ENCODE measurements around the gene AGER. TPM values are rescaled to one million over a fixed set of nuclear protein-coding genes. Genes with fewer than 3 reads are reported as not detected.
A peak's percentile ranks its signal among the peaks of the same experiment; 100 is the strongest.

AGER gene
- total and polyA plus RNA-seq, 9 of the 15 experiments (the other 6 are each of a cell fraction or from before 2014, with no cell fraction given), result 1.2 to 11.5 (median 4.1) TPM

GRCh38 chr6:32168350-32168749 is 15.7 kb downstream of the AGER start:
- Histone ChIP-seq H3K27ac (ENCODE audit: extremely low read depth, low read depth, low read length) (peak overlapping the region; percentile 83), H3K4me3 (no peak overlapping the region), H3K9me1 (ENCODE audit: control insufficient read depth, insufficient read depth, low read length) (no peaks in the 10 kb centered on the region), H3K79me2 (ENCODE audit: control insufficient read depth, insufficient read depth, low read length) (peaks cover 13% of the 10 kb centered on the region), H2AFZ (ENCODE audit: low read depth, low read length) (no peak overlapping the region), H3K27me3 (ENCODE audit: control insufficient read depth in 2 of 2, insufficient read depth in 2 of 2, low read length in 2 of 2) (no peaks in the 10 kb centered on the region), H3K9ac (ENCODE audit: insufficient read depth in 1 of 2, low read depth in 2 of 2, low read length in 2 of 2) (peak overlapping the region; percentile 27 to 65; a peak in 3 of 4 replicates), H4K20me1 (replicated peaks; ENCODE audit: control insufficient read depth, insufficient read depth, low read length) (no peaks in the 10 kb centered on the region), H3K4me2 (ENCODE audit: insufficient read depth, low read length) (peak overlapping the region; percentile 65), H3K4me1 (replicated peaks in 1 of 2; ENCODE audit: control insufficient read depth in 2 of 2, insufficient read depth in 2 of 2, low read length in 2 of 2) (peaks cover 51% of the 10 kb centered on the region in 2 experiments), H3K9me3 (replicated peaks; ENCODE audit: control insufficient read depth, insufficient read depth, low read depth, low read length) (no peaks in the 10 kb centered on the region), H3K36me3 (ENCODE audit: control insufficient read depth, insufficient read depth, low read length) (peaks cover 71% of the 10 kb centered on the region)
- 15% methylated on average over 2 of the region's 2 CpGs for WGBS (ENCODE audit: insufficient coverage, low coverage, missing lambda C conversion rate)
- intact Hi-C loops (cut with micrococcal nuclease) (loop anchor here (2.0 to 5.0 kb wide), 2 partner anchors 26 to 51 kb away; no protein-coding TSS in a partner anchor), in situ Hi-C loops (cut with MboI) (no loop called here)
- ChIA-PET CTCF (ENCODE audit: low intra/inter-chr PET ratio) (no interaction called here), POLR2A (interaction anchor here (0.9 to 2.2 kb wide), 10 partner anchors 8 to 200 kb away, joined by 3 to 25 read pairs (median 4); partner anchors contain the start of genes AGPAT1 and FKBPL)
- DNase-seq (ENCODE audit: extremely low read depth in 1 of 4, low spot score in 3 of 4) (peak in 2 of 4 experiments; percentile 53 to 61), FAIRE-seq (no peak), ATAC-seq (peak; percentile 52)
- BruUV-seq (replicated peaks), result TSS peak; percentile 69
- TF ChIP-seq KAT2B (IDR thresholded peaks at IDR 0.05; ENCODE audit: low read depth, low read length) (no peak), ZNF133 (CRISPR knock-in tag; IDR thresholded peaks at IDR 0.05) (no peak), THRAP3 (IDR thresholded peaks at IDR 0.05; ENCODE audit: borderline replicate concordance) (no peak; the same call in 1 of the 2 replicates), NBN (IDR thresholded peaks at IDR 0.05; ENCODE audit: low read depth) (no peak), SRF (CRISPR knock-in tag; IDR thresholded peaks at IDR 0.05) (0 out of 4 replicates have a peak, but pooled peaks of 1 of the 2 experiments have one; percentile 0), MYC (IDR thresholded peaks at IDR 0.05; ENCODE audit: low read depth, low read length) (no peak), MYC (CRISPR knock-in tag; IDR thresholded peaks at IDR 0.05; ENCODE audit: borderline replicate concordance, low read depth) (no peak), HNRNPLL (IDR thresholded peaks at IDR 0.05; ENCODE audit: low read depth, low read length, poor library complexity, severe bottlenecking) (peak; percentile 31), ZNF778 (CRISPR knock-in tag; IDR thresholded peaks at IDR 0.05) (no peak), ZNF586 (CRISPR knock-in tag; conservative IDR thresholded peaks at IDR 0.05) (no peak), VEZF1 (CRISPR knock-in tag; IDR thresholded peaks at IDR 0.05) (no peak), RFX5 (IDR thresholded peaks at IDR 0.05; ENCODE audit: low read depth, low read length) (no peak), THAP12 (CRISPR knock-in tag; IDR thresholded peaks at IDR 0.05) (0 out of 2 replicates have a peak, but pooled peaks have one; percentile 19), ZNF830 (CRISPR knock-in tag; IDR thresholded peaks at IDR 0.05) (no peak), ZNF41 (CRISPR knock-in tag; conservative IDR thresholded peaks at IDR 0.05) (no peak), ELF2 (CRISPR knock-in tag; IDR thresholded peaks at IDR 0.05) (0 out of 2 replicates have a peak, but pooled peaks have one; percentile 29), RB1 (IDR thresholded peaks at IDR 0.05; ENCODE audit: low read depth) (no peak)
